ENCODE data around the gene MRGPRX1.
"Not testable (repeated sequence)": the region's sequence is repeated elsewhere in the genome, so short reads cannot be mapped to it uniquely, and the experiment has no call there.

MRGPRX1 gene

DNA sequence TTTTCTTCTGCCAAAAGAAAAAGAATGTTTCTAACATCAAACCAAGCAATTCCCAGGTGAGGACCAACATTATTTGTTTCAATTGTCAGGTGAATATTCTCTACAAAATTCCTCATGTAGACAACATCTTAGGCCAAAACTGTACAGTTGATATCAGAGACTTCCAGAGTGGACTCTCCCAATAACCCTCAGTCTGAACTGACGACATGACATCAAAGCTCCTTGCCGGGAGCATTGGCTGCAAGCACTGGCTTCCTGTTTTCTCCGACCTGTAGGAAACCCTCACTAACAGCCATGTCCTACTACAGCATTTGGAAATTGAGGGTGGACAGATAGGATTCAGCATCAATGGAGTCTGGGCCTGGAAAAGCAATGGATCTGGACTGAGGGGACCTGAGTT, 30.5 kb upstream of the MRGPRX1 start:
- TF ChIP-seq, protein P1, sequence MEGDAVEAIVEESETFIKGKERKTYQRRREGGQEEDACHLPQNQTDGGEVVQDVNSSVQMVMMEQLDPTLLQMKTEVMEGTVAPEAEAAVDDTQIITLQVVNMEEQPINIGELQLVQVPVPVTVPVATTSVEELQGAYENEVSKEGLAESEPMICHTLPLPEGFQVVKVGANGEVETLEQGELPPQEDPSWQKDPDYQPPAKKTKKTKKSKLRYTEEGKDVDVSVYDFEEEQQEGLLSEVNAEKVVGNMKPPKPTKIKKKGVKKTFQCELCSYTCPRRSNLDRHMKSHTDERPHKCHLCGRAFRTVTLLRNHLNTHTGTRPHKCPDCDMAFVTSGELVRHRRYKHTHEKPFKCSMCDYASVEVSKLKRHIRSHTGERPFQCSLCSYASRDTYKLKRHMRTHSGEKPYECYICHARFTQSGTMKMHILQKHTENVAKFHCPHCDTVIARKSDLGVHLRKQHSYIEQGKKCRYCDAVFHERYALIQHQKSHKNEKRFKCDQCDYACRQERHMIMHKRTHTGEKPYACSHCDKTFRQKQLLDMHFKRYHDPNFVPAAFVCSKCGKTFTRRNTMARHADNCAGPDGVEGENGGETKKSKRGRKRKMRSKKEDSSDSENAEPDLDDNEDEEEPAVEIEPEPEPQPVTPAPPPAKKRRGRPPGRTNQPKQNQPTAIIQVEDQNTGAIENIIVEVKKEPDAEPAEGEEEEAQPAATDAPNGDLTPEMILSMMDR (IDR thresholded peaks at IDR 0.05; ENCODE audit: control extremely low read depth, extremely low read depth, low read depth, missing control alignments), result no peak
- CTCF ChIA-PET, result interaction anchor here (1.5 kb wide), 1 partner anchor 10 kb away, joined by 3 read pairs; no protein-coding TSS in a partner anchor
- no peak for DNase-seq (ENCODE audit: extremely low spot score)
- POLR2A ChIA-PET, result no interaction called here

DNA sequence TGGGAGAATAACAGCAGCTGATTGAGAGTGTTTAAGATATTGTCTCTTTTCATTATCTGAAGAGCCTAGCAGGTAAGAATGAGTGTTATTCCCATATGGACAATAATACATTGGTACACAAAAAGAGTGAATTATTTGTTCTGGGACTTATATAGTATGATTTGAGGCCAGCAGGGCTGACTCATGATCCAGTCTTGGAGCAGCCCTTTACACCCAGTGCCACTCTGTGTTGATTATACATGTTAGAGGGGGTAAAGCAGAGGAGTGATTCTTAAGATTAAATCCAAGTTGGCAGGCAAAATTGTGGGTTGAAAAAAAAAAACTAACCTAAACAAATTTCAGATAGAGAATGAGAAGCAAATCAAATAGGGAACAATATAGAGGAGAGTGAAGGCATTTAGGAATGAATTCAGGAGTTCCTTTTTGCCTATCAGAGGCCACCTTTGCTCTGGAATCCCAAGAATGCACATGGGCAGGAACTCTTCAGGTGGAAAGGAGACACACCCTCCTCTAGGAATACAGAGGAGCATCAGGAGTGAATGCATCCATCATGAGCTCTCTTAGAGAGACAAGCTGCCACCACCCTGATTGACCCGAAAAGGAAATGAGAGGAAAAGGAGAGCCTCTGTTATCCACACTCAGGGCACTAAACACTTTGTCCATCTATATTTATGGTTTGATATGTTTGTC, 19.2 kb upstream of the MRGPRX1 start:
- no peak for DNase-seq (ENCODE audit: extremely low spot score)

DNA sequence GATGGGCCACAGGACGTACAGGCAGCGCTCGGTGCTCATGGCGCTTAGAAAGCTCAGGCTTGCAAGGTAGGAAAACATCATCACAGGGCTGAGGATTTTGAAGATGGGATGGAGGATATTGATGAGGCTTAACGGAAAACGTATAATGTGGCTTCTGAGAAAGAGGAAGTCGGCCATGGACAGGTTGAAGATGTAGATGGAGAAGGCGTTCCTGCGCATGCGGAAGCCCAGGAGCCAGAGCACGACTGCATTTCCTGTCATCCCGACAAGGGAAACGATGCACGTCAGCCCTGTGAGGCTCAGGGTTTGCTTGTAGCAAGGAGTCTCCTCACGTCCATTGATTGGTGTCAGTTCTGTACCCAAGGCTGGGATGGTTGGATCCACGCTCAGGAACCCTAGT, 17.4 kb upstream of the MRGPRX1 start:
- DNase-seq (ENCODE audit: extremely low spot score), result no peak
- TF ChIP-seq, protein P1 (IDR thresholded peaks at IDR 0.05; ENCODE audit: control extremely low read depth, extremely low read depth, low read depth, missing control alignments), result no peak
- POLR2A ChIA-PET, result no interaction called here
- CTCF ChIA-PET, result no interaction called here

More for the DNA sequence above, 19.2 kb upstream of the MRGPRX1 start:
- ChIA-PET POLR2A (no interaction called here), CTCF (no interaction called here)
- TF ChIP-seq, protein P1 (IDR thresholded peaks at IDR 0.05; ENCODE audit: control extremely low read depth, extremely low read depth, low read depth, missing control alignments), result no peak

DNA sequence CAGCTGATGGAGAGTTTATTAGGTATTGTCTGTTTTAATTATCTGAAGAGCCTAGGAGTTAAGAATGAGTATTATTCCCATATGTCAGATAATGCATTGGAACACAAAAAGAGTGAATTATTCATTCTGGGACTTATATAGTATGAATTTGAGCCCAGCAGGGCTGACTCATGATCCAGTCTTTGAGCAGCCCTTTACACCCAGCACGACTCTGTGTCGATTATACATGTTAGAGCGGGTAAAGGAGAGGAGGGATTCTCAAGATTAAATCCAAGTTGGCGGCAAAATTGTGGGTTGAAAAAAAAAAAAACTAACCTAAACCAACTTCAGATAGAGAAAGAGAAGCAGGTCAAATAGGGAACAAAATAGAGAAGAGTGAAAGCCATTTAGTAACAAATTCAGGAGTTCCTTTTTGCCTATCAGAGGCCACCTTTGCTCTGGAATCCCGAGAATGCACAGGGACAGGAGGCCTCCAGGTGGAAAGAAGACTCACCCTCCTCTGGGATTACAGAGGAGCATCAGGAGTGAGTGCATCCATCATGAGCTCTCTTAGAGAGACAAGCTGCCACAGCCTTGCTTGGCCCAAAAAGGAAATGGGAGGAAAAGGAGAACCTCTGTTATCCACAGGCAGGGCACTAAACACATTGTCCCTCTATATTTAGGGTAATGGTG, 3.1 kb downstream of the MRGPRX1 start:
- ChIA-PET CTCF (no interaction called here), POLR2A (no interaction called here)
- TF ChIP-seq, protein P1 (IDR thresholded peaks at IDR 0.05; ENCODE audit: control extremely low read depth, extremely low read depth, low read depth, missing control alignments), result no peak
- no peak for DNase-seq (ENCODE audit: extremely low spot score)

DNA sequence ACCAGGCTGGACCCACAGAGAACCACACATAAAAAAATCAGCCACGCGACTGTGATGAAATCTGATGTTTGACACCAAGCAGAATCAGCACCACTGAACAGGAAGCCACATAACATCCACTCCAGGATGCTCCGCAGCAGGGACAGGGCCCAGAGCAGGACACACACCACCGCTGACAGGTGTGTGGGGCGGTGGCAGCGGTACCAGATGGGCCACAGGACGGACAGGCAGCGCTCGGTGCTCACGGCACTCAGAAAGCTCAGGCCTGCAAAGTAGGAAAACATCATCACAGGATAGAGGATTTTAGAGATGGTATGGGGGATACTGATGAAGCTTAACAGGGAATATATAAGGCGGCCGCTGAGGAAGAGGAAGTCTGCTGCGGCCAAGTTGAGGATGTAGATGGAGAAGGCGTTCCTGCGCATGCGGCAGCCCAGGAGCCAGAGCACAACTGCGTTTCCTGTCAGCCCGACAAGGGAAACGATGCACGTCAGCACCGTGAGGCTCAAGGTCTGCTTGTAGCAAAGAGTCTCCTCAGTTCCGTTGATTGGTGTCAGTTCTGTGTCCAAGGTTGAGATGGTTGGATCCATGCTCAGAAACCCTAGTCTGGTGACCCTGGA, 4.9 kb downstream of the MRGPRX1 start:
- DNase-seq (ENCODE audit: extremely low spot score), result no peak
- TF ChIP-seq, protein P1 (IDR thresholded peaks at IDR 0.05; ENCODE audit: control extremely low read depth, extremely low read depth, low read depth, missing control alignments), result no peak
- ChIA-PET POLR2A (no interaction called here), CTCF (no interaction called here)

DNA sequence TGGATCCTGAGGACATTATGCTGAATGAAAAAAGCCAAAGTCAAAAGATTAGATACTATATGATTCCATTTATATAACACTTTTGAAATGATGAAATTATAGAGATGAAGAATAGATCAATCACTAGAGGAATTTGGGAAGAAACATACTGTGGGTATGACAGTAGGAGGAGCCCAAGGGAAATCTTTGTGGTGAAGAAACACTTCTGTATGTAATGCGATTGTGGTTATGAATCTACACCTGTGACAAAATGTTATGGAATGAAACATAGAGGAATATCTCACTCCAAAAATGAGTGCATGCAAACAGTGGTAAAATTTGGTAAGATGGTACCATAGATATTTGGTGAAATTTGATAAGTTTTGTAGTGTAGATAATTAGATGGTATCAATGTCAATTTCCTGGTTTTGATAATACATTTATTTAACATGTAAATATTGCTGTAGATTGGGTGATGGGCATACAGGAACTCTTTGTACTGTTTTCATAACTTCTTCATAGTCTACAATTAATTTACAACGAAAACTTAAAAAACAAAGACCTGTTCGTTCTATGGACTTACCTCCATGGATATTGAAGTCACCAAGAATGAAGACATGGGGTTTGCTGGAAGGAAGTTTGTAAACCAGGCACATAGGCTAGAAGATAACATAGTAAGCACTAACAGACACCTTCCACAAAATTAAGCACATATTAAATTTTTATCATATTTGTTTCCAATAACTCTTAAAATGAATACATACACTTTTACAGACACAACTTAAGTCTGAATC, 11.5 kb downstream of the MRGPRX1 start:
- TF ChIP-seq, protein P1 (IDR thresholded peaks at IDR 0.05; ENCODE audit: control extremely low read depth, extremely low read depth, low read depth, missing control alignments), result no peak
- CTCF ChIA-PET, result no interaction called here
- POLR2A ChIA-PET, result no interaction called here
- DNase-seq (ENCODE audit: extremely low spot score), result no peak

DNA sequence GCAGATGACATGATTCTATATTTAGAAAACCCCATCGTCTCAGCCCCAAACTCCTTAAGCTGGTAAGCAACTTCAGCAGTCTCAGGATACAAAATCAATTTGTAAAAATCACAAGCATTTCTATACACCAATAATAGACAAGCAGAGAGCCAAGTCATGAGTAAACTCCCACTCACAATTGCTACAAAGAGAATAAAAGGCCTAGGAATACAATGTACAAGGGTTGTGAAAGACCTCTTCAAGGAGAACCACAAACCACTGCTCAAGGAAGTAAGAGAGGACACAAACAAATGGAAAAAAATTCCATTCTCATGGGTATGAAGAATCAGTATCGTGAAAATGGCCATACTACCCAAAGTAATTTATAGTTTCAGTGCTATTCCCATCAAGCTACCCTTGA, 13.8 kb downstream of the MRGPRX1 start:
- DNase-seq (ENCODE audit: extremely low spot score); CTCF ChIA-PET; POLR2A ChIA-PET: not testable (repeated sequence)
